H1 (cell line): ENCODE measurements around the gene KIF13A. TPM values are rescaled to one million over a fixed set of nuclear protein-coding genes. Genes with fewer than 3 reads are reported as not detected.

Experiments
- CTCF ChIA-PET: fragments of 300-600 bp; sonication (Branson Sonifier 250); formaldehyde crosslinking; loops from one replicate; lab custom pipeline; 2021; ENCODE audit not compliant: partially characterized antibody; lab: Charles Lee
- POLR2A ChIA-PET: fragments of 300-600 bp; sonication (Branson Sonifier 250); formaldehyde crosslinking; loops from one replicate; lab custom pipeline; 2021; ENCODE audit warnings: inconsistent platforms; ENCODE audit not compliant: partially characterized antibody; lab: Charles Lee
- DNase-seq, 2 experiments: peaks; one replicate each; pipeline versions ENCODE4 v3.0.0 to v3.0.0-alpha.2; 2010 to 2022; ENCODE audit warnings: low spot score in 2 of 2, low read depth in 1 of 2, mixed read lengths in 1 of 2
- FAIRE-seq: peaks from 2 replicates; lab custom pipeline; 2011; peaks lifted over from hg19 to GRCh38; lab: Jason Lieb, UNC
- H2AFZ ChIP-seq: 2 replicates; pipeline ENCODE4 v1.8.1; 2012; ENCODE audit warnings: low read length, inconsistent platforms
- H2AK5ac ChIP-seq: 2 replicates; pipeline ENCODE4 v1.6.1; 2013; ENCODE audit warnings: low read depth, low read length
- H2BK120ac ChIP-seq: replicated peaks from 2 replicates; pipeline ENCODE3; 2013; ENCODE audit warnings: low read depth, low read length, inconsistent platforms
- H2BK12ac ChIP-seq: 2 replicates; pipeline ENCODE4 v1.6.1; 2013; ENCODE audit warnings: low read depth, low read length
- H2BK15ac ChIP-seq: 2 replicates; pipeline ENCODE4 v1.6.1; 2013; ENCODE audit warnings: low read length
- H2BK20ac ChIP-seq: 2 replicates; pipeline ENCODE4 v1.6.1; 2013; ENCODE audit warnings: low read length
- H2BK5ac ChIP-seq: 2 replicates; pipeline ENCODE4 v1.6.1; 2013; ENCODE audit warnings: low read depth, low read length
- H3K14ac ChIP-seq: 2 replicates; pipeline ENCODE4 v1.6.1; 2013; ENCODE audit warnings: inconsistent platforms; ENCODE audit not compliant: insufficient read length
- H3K18ac ChIP-seq: 2 replicates; pipeline ENCODE4 v1.6.1; 2013; ENCODE audit warnings: low read length; ENCODE audit errors: extremely low read depth
- H3K23ac ChIP-seq: 2 replicates; pipeline ENCODE4 v1.6.1; 2013; ENCODE audit warnings: inconsistent platforms; ENCODE audit not compliant: insufficient read length
- H3K23me2 ChIP-seq: 2 replicates; pipeline ENCODE4 v1.6.1; 2013; ENCODE audit warnings: low read depth, low read length
- H3K27ac ChIP-seq: 2 replicates; pipeline ENCODE4 v1.6.1; 2011; ENCODE audit warnings: low read depth, low read length, inconsistent platforms
- H3K27me3 ChIP-seq, 4 experiments: replicated peaks in 1 of 4; 1 replicate in 1 of 4; 2 replicates in 3 of 4; pipeline versions ENCODE4 v1.6.1 to v1.8.1; 2011 to 2013; ENCODE audit warnings: low read length in 3 of 4, mild to moderate bottlenecking in 3 of 4, inconsistent platforms in 2 of 4, mixed read lengths in 2 of 4, moderate library complexity in 1 of 4; ENCODE audit not compliant: control insufficient read depth in 3 of 4, insufficient read depth in 3 of 4; ENCODE audit errors: extremely low read depth in 1 of 4
- H3K36me3 ChIP-seq, 4 experiments: 2 replicates each; pipeline versions ENCODE4 v1.6.1 to v1.8.1; 2011 to 2013; ENCODE audit warnings: mild to moderate bottlenecking in 4 of 4, low read length in 3 of 4, moderate library complexity in 2 of 4, control low read depth in 1 of 4, inconsistent platforms in 1 of 4; ENCODE audit not compliant: insufficient read depth in 4 of 4, control insufficient read depth in 2 of 4
- H3K4ac ChIP-seq: replicated peaks from 2 replicates; pipeline ENCODE3; 2013; ENCODE audit warnings: low read length, low read depth, mixed read lengths, inconsistent platforms; ENCODE audit not compliant: insufficient read length
- H3K4me1 ChIP-seq, 4 experiments: replicated peaks in 1 of 4; 1 replicate in 1 of 4; 2 replicates in 3 of 4; pipeline versions ENCODE4 v1.6.1 to v1.8.1; 2011 to 2013; ENCODE audit warnings: low read length in 3 of 4, inconsistent platforms in 2 of 4, mixed read lengths in 1 of 4; ENCODE audit not compliant: insufficient read depth in 4 of 4, control insufficient read depth in 3 of 4
- H3K4me2 ChIP-seq, 2 experiments: 2 replicates each; pipeline versions ENCODE4 v1.6.1 to v1.8.1; 2011 to 2013; ENCODE audit warnings: low read depth in 2 of 2, low read length in 2 of 2, control low read depth in 1 of 2, inconsistent platforms in 1 of 2, mild to moderate bottlenecking in 1 of 2; ENCODE audit not compliant: insufficient read depth in 1 of 2
- H3K4me3 ChIP-seq, 4 experiments: fragments of 200-600, 300-600 bp in 1 of 4; sonication (generic), shearing (Covaris generic), sonication (Bioruptor Twin) in 1 of 4; 2 replicates each; pipeline versions ENCODE4 v1.5.1 to v1.8.1; 2011 to 2016; ENCODE audit warnings: low read length in 4 of 4, low read depth in 3 of 4, control low read depth in 2 of 4, inconsistent platforms in 2 of 4, mild to moderate bottlenecking in 2 of 4, mixed read lengths in 1 of 4, moderate library complexity in 1 of 4; ENCODE audit not compliant: insufficient read depth in 2 of 4; ENCODE audit errors: extremely low read depth in 1 of 4
- H3K56ac ChIP-seq: replicated peaks from 2 replicates; pipeline ENCODE3; 2013; ENCODE audit warnings: low read depth, mild to moderate bottlenecking, mixed read lengths, low read length, inconsistent platforms; ENCODE audit not compliant: insufficient read length
- H3K79me1 ChIP-seq: 2 replicates; pipeline ENCODE4 v1.6.1; 2013; ENCODE audit warnings: low read depth, low read length, control low read depth
- H3K79me2 ChIP-seq, 2 experiments: 2 replicates each; pipeline versions ENCODE4 v1.6.1 to v1.8.1; 2012 to 2013; ENCODE audit warnings: low read length in 2 of 2, mild to moderate bottlenecking in 2 of 2, inconsistent platforms in 1 of 2; ENCODE audit not compliant: insufficient read depth in 2 of 2, control insufficient read depth in 1 of 2
- H3K9ac ChIP-seq, 4 experiments: replicated peaks in 1 of 4; 1 replicate in 1 of 4; 2 replicates in 3 of 4; pipeline versions ENCODE4 v1.6.1 to v1.8.1; 2011 to 2013; ENCODE audit warnings: low read depth in 3 of 4, low read length in 3 of 4, control low read depth in 2 of 4, mild to moderate bottlenecking in 2 of 4, moderate library complexity in 2 of 4, inconsistent platforms in 1 of 4; ENCODE audit errors: extremely low read depth in 1 of 4
- H3K9me3 ChIP-seq, 2 experiments: 2 replicates each; pipeline versions ENCODE4 v1.6.1 to v1.8.1; 2012 to 2013; ENCODE audit warnings: mild to moderate bottlenecking in 2 of 2, moderate library complexity in 2 of 2, control low read depth in 1 of 2, inconsistent platforms in 1 of 2, low read depth in 1 of 2, low read length in 1 of 2, mixed read lengths in 1 of 2; ENCODE audit not compliant: insufficient read depth in 2 of 2
- H4K20me1 ChIP-seq, 2 experiments: replicated peaks in 1 of 2; 2 replicates each; pipeline versions ENCODE3 to v1.8.1; 2011 to 2013; ENCODE audit warnings: inconsistent platforms in 2 of 2, low read length in 2 of 2, mild to moderate bottlenecking in 1 of 2; ENCODE audit not compliant: insufficient read depth in 2 of 2, control insufficient read depth in 1 of 2
- H4K5ac ChIP-seq: 2 replicates; pipeline ENCODE4 v1.6.1; 2013; ENCODE audit warnings: low read length, low read depth, mixed read lengths, inconsistent platforms; ENCODE audit not compliant: insufficient read length
- H4K8ac ChIP-seq: 2 replicates; pipeline ENCODE4 v1.8.0; 2013; ENCODE audit warnings: mild to moderate bottlenecking, moderate library complexity, low read length, inconsistent platforms; ENCODE audit not compliant: insufficient read depth; ENCODE audit errors: extremely low read depth
- H4K91ac ChIP-seq: replicated peaks from 2 replicates; pipeline ENCODE3; 2013; ENCODE audit warnings: low read length, mixed read lengths, inconsistent platforms; ENCODE audit not compliant: insufficient read length
- NANOG ChIP-seq: IDR thresholded peaks from 2 replicates; pipeline ENCODE4 v1.6.1; 2011; ENCODE audit warnings: low read length, low read depth, mild to moderate bottlenecking, inconsistent platforms; ENCODE audit not compliant: insufficient read depth, poor library complexity, severe bottlenecking
- POU5F1 ChIP-seq: IDR thresholded peaks from 2 replicates; pipeline ENCODE4 v1.6.1; 2011; ENCODE audit warnings: low read depth, mild to moderate bottlenecking, low read length, moderate library complexity
- SIN3A ChIP-seq, 2 experiments: IDR thresholded peaks in 1 of 2; conservative IDR thresholded peaks in 1 of 2; 2 replicates each; pipeline ENCODE4 v1.6.1; 2011 to 2012; ENCODE audit warnings: low read length in 2 of 2, improper control_type of control experiment in 1 of 2, low read depth in 1 of 2, mild to moderate bottlenecking in 1 of 2
- YY1 ChIP-seq: IDR thresholded peaks from 2 replicates; pipeline ENCODE4 v1.6.1; 2011; ENCODE audit warnings: low read depth, mild to moderate bottlenecking, low read length
- WGBS, 2 experiments: shearing (Covaris generic) in 1 of 2; methylation state at CpG; one replicate each; pipeline versions ENCODE4 v1.1.6 to v1.1.7; 2013 to 2015; ENCODE audit warnings: low lambda C conversion rate in 2 of 2, mixed read lengths in 2 of 2, inconsistent platforms in 1 of 2, low coverage in 1 of 2, missing lambda C conversion rate in 1 of 2; ENCODE audit not compliant: insufficient replicate concordance in 2 of 2, insufficient coverage in 1 of 2, insufficient read length in 1 of 2; ENCODE audit errors: extremely low coverage in 1 of 2, missing lambda C conversion rate in 1 of 2; 5-methylcytosine and 5-hydroxymethylcytosine counted together
- polyA plus RNA-seq, 7 experiments: library from polyadenylated mRNA; depleted of rRNA in 3 of 7; stranded (reverse) in 5 of 7; unstranded in 2 of 7; fragments of >200 nt in 5 of 7; fragments of 200-250 nt in 2 of 7; gene quantifications; 1 replicate in 5 of 7; 2 replicates in 1 of 7; 4 replicates in 1 of 7; pipeline versions ENCODE4 v1.2.1 to v1.2.3, GENCODE V29; 2011 to 2013; ENCODE audit warnings: missing spikeins in 2 of 7, mixed read lengths in 2 of 7
- total RNA-seq: library from RNA; stranded (reverse); fragmentation: NEBNext Ultra II Directional; extraction: Animal tissue kit (Norgen Biotek cat#: 25700); gene quantifications from 2 replicates; pipeline ENCODE4 v1.2.1, GENCODE V29; 2021

The KIF13A gene
- total and polyA plus RNA-seq, 2 of the 8 experiments (the other 6 are each of a cell fraction or from before 2014, with no cell fraction given) = 14.7 to 40.8 TPM

- Histone ChIP-seq H3K36me3 (no peaks in the 10 kb centered on the region), H3K4me3 (no peak overlapping the region), H3K56ac (no peak overlapping the region), H3K18ac (no peak overlapping the region), H4K91ac (no peak overlapping the region), H2BK15ac (no peak overlapping the region), H2AK5ac (no peak overlapping the region), H4K20me1 (no peaks in the 10 kb centered on the region), H3K4me2 (no peak overlapping the region), H2BK120ac (no peak overlapping the region), H3K9me3 (no peaks in the 10 kb centered on the region), H3K23ac (no peak overlapping the region), H3K27ac (no peak overlapping the region), H3K23me2 (no peaks in the 10 kb centered on the region), H3K27me3 (no peaks in the 10 kb centered on the region), H3K14ac (no peak overlapping the region), H4K5ac (no peak overlapping the region), H3K4ac (no peak overlapping the region), H2BK20ac (no peak overlapping the region), H2BK12ac (no peak overlapping the region), H2BK5ac (no peak overlapping the region), H2AFZ (no peak overlapping the region), H3K79me1 (no peaks in the 10 kb centered on the region; the same call in 1 of the 2 replicates), H4K8ac (no peak overlapping the region), H3K9ac (no peak overlapping the region), H3K79me2 (no peaks in the 10 kb centered on the region), H3K4me1 (peaks cover 0 to 2% (median 0%) of the 10 kb centered on the region in 4 experiments; a peak in 1 of 7 replicates)
- no peak for TF ChIP-seq YY1
- no peak for TF ChIP-seq SIN3A (conservative IDR thresholded peaks at IDR 0.05 in 1 of 2, IDR thresholded peaks at IDR 0.05 in 1 of 2; ENCODE audit: low read depth in 1 of 2, low read length in 2 of 2)
- TF ChIP-seq NANOG = no peak
- TF ChIP-seq POU5F1 = no peak
- FAIRE-seq (no peak), DNase-seq (no peak)
- WGBS, 2 experiments = 91% methylated on average over 6 of the region's 6 CpGs; no CpG with 5 or more reads in 1 of the 2 experiments
- ChIA-PET POLR2A (interaction anchor here (1.0 kb wide), 1 partner anchor 8 kb away, joined by 4 read pairs; no protein-coding TSS in a partner anchor), CTCF (interaction anchor here (0.8 kb wide), 1 partner anchor 60 kb away, joined by 4 read pairs; no protein-coding TSS in a partner anchor)
Measured at GRCh38 chr6:17877196-17877894, 110.1 kb downstream of the KIF13A start.
